ENCODE results near the gene RELT. TPM values are rescaled to one million over a fixed set of nuclear protein-coding genes. Genes with fewer than 3 reads are reported as not detected.

The RELT gene
- total and polyA plus RNA-seq, 7 donors, result 0.28 to 9.3 (median 1.1) TPM

DNA sequence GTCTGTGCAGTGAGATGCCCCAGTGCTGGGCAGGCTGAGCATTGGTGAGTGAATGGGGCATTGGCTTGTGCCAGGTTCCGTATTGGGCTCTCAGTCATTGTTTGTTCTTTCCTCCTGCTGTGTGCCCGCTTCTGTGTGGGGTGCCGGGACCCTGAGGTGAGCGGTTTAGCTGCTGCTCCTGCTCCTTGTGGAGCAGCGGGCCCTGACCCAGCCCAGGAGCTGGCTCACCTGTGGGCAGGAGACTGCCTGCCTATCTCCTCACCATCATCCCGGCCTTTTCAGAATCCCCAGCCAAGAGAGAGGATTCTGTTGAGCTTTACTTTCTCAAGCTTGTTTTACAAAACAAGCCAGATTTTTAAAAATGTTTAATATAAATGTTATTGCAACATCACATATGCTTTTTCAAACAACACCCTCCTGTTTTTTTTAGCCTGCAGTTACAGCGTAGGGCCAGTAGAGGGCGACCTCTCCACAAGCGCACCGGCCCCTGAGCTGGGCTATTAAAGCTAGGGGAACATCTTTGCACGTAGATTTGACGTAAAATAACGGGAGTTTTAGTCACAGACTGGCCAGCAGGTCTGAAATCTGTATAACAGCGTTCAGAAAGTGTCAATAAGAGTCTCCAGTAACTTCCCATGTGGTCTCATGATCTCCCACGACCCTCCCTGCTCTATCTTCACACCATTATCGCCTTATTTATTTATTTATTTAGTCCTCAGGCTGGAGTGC, 25.1 kb upstream of the RELT start:
- intact Hi-C loops (cut with DNase I), result loop anchor here (1.0 kb wide), 2 partner anchors 42 to 309 kb away; no protein-coding TSS in a partner anchor

DNA sequence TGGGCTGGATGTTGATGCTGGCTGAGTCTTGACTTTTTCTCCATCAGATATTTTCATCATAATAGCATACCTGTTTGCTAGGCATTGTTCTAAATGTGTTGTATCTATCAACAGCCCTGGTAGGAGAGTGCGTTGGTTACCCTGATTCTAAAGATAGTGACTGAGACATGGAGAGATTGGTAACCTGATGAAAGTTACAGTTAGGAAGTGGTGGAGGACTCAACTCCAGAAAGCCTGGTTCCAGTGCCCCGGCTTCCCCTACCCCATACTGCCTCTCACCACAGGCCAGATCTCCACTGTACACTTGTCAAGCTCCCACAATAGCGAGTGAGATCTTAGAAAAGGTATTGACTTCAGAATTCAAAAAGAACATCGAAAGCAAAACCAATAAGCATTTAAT, 22.8 kb upstream of the RELT start:
- H3K27me3 ChIP-seq, result no peaks in the 10 kb centered on the region
- WGBS, 2 donors, result 85 to 93% methylated on average over 4 of the region's 4 CpGs
- H3K27ac ChIP-seq, result no peak overlapping the region
- TF ChIP-seq, protein P1, sequence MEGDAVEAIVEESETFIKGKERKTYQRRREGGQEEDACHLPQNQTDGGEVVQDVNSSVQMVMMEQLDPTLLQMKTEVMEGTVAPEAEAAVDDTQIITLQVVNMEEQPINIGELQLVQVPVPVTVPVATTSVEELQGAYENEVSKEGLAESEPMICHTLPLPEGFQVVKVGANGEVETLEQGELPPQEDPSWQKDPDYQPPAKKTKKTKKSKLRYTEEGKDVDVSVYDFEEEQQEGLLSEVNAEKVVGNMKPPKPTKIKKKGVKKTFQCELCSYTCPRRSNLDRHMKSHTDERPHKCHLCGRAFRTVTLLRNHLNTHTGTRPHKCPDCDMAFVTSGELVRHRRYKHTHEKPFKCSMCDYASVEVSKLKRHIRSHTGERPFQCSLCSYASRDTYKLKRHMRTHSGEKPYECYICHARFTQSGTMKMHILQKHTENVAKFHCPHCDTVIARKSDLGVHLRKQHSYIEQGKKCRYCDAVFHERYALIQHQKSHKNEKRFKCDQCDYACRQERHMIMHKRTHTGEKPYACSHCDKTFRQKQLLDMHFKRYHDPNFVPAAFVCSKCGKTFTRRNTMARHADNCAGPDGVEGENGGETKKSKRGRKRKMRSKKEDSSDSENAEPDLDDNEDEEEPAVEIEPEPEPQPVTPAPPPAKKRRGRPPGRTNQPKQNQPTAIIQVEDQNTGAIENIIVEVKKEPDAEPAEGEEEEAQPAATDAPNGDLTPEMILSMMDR (IDR thresholded peaks at IDR 0.05), result no peak
- TF ChIP-seq POLR2A (IDR thresholded peaks at IDR 0.05) (no peak), POLR2AphosphoS5 (IDR thresholded peaks at IDR 0.05) (no peak), EP300 (IDR thresholded peaks at IDR 0.05) (no peak)
- DNase-seq, result no peak
- H3K9me3 ChIP-seq, result no peaks in the 10 kb centered on the region
- H3K4me3 ChIP-seq, result no peak overlapping the region
- peaks cover 0 to 17% (median 8%) of the 10 kb centered on the region in 4 donors for H3K4me1 ChIP-seq
- peaks cover under 1 to 60% (median 30%) of the 10 kb centered on the region in 4 donors for H3K36me3 ChIP-seq
- intact Hi-C loops (cut with DNase I), result loop anchor here (2.0 kb wide), 1 partner anchor 21 kb away; no protein-coding TSS in a partner anchor

More for the DNA sequence above, 25.1 kb upstream of the RELT start:
- H3K27ac ChIP-seq, result peak overlapping the region in 3 of 4 donors; percentile 48 to 59 (median 55)
- H3K36me3 ChIP-seq, result peaks cover 6 to 54% (median 14%) of the 10 kb centered on the region in 4 donors
- no peaks in the 10 kb centered on the region for H3K27me3 ChIP-seq
- H3K9me3 ChIP-seq, result no peaks in the 10 kb centered on the region
- 24 to 28% methylated on average over 16 of the region's 16 CpGs for WGBS, 2 donors
- H3K4me3 ChIP-seq, result no peak overlapping the region
- peak; percentile 79 for DNase-seq
- TF ChIP-seq, protein P1 (IDR thresholded peaks at IDR 0.05), result peak; percentile 78 to 94 (median 86)
- no peak for TF ChIP-seq EP300 (IDR thresholded peaks at IDR 0.05)
- peaks cover 0 to 25% (median 9%) of the 10 kb centered on the region in 4 donors for H3K4me1 ChIP-seq

DNA sequence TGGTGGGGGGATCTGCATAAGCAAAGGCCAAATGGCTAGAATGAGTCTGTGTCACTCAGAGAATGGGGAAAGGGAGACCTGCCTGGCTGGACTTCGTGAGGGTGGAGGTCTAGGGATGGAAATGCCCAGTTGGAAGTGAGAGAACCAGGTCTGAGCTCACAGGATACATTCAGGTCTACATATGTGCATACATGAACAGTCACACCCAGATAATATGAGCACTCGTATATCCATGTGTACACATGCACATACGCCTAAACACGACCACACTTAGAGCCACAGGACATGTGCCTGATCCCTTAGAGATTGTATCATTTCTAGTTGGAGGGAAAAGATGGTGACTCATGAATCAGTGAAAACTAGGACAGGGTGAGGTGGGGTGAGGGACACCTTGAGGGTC, 21.1 kb upstream of the RELT start:
- WGBS, 2 donors, result 90 to 93% methylated on average over 4 of the region's 4 CpGs
- Histone ChIP-seq H3K9me3 (no peaks in the 10 kb centered on the region), H3K27ac (no peak overlapping the region), H3K27me3 (no peaks in the 10 kb centered on the region), H3K36me3 (peaks cover 7 to 70% (median 45%) of the 10 kb centered on the region in 4 donors), H3K4me1 (peaks cover 0 to 13% (median 6%) of the 10 kb centered on the region in 4 donors), H3K4me3 (no peak overlapping the region)
- no peak for TF ChIP-seq EP300 (IDR thresholded peaks at IDR 0.05)
- no peak for TF ChIP-seq POLR2A (IDR thresholded peaks at IDR 0.05)
- TF ChIP-seq, protein P1 (IDR thresholded peaks at IDR 0.05), result no peak
- no peak for TF ChIP-seq POLR2AphosphoS5 (IDR thresholded peaks at IDR 0.05)
- intact Hi-C loops (cut with DNase I), result no loop called here
- no peak for DNase-seq

DNA sequence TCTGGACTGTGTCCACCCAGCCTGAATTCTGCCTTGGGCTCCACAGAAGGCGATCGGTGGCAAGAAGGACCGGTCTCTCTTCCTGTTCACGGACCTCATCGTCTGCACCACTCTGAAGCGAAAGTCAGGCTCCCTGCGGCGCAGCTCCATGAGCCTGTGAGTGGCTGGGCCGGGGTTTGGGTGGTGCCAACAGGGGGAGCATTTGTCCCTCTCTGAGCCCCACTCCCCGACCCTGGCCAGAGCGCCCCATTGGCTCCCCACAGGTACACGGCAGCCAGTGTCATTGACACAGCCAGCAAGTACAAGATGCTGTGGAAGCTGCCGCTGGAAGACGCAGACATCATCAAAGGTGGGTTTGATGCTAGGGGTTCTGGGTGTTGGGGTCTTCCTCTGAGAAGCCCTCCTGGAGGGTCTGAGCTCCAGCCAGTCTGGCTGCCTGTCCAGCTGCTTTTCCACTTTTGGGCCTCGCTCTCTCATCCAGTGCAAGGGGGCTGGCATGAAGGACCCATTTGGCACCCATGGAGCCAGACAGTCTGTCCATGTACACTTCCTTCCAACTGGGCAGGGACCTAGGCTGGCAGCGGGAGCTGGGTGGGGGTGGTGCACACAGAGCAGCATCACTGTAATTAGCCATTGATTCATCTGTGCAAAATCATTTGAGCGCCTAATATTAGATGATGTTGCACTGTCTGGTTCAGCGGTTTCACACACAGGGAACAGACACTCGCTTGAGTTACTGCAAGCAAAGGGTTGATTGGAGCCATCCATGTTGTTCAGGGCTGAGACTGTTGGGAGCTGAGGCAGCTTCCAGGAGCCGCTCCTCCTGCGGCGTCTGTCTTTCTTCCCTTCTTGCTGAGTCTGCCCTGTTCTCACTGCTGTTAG, 19.0 kb upstream of the RELT start:
- TF ChIP-seq POLR2A (IDR thresholded peaks at IDR 0.05) (no peak), EP300 (IDR thresholded peaks at IDR 0.05) (no peak), POLR2AphosphoS5 (IDR thresholded peaks at IDR 0.05) (no peak)
- TF ChIP-seq, protein P1 (IDR thresholded peaks at IDR 0.05), result no peak
- Histone ChIP-seq H3K9me3 (no peaks in the 10 kb centered on the region), H3K36me3 (peaks cover 27 to 91% (median 66%) of the 10 kb centered on the region in 4 donors), H3K4me1 (peaks cover 0 to 8% (median 4%) of the 10 kb centered on the region in 4 donors), H3K27me3 (no peaks in the 10 kb centered on the region), H3K4me3 (no peak overlapping the region), H3K27ac (no peak overlapping the region)
- 95% methylated on average over 22 of the region's 22 CpGs for WGBS, 2 donors
- intact Hi-C loops (cut with DNase I), result no loop called here
- no peak for DNase-seq
